ENCODE data around the gene AIP. TPM values are rescaled to one million over a fixed set of nuclear protein-coding genes. Genes with fewer than 3 reads are reported as not detected.

AIP gene
- total and polyA plus RNA-seq, 2 donors (not counting 3 experiments of a cell fraction or from before 2014, with no cell fraction given), result 46.3 to 114 TPM

DNA sequence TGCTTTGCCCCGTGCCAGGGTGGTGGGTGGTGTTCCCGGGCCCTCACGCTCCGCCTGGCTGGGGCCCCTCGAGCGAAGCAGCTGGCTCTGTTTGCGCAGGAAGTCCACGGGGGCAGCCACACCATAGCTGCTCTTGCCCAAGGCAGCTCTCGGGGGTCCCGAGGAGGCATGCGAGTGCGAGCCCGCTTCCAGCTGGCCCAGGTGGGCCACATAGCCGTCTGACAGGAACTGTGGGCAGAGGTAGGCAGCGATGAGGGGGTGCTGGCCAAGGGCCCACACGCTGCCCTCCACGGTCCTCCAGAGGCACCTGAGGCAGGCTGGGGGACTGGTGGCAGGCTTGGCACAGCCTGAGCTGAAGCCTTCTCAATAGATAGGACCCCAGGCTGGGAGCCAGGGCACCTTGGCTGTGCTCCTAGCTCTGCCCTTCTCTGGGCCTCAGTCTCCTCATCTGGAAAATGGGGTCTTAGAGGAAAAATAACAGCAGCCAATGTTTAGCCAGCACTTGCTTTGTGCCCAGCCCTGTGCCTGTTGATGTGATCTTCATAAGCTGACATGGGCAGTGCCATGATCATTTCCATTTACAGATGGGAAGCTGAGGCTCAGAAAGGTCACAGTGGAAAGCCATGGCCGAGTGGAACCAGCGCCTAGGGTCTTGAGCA, 9.4 kb downstream of the AIP start:
- intact Hi-C loops (cut with micrococcal nuclease), result no loop called here

More for the DNA sequence above, 9.4 kb downstream of the AIP start:
- H3K27me3 ChIP-seq (ENCODE audit: control insufficient read depth in 2 of 2, insufficient read depth in 2 of 2, low read length in 2 of 2), result no peaks in the 10 kb centered on the region
- dilution Hi-C loops (cut with MboI; ENCODE audit: extremely low pct_ligation_motif_present, low sequenced_read_pairs), result no loop called here
- ChIA-PET POLR2A (no interaction called here), CTCF (interaction anchor here (1.0 to 2.6 kb wide), 2 partner anchors 9 to 90 kb away, joined by 3 to 10 read pairs; partner anchors contain the start of genes AIP and PPP1CA)
- no peaks in the 10 kb centered on the region for H3K9me1 ChIP-seq (replicated peaks; ENCODE audit: control insufficient read depth, extremely low read depth, insufficient read depth, low read length)
- TF ChIP-seq, protein P1, sequence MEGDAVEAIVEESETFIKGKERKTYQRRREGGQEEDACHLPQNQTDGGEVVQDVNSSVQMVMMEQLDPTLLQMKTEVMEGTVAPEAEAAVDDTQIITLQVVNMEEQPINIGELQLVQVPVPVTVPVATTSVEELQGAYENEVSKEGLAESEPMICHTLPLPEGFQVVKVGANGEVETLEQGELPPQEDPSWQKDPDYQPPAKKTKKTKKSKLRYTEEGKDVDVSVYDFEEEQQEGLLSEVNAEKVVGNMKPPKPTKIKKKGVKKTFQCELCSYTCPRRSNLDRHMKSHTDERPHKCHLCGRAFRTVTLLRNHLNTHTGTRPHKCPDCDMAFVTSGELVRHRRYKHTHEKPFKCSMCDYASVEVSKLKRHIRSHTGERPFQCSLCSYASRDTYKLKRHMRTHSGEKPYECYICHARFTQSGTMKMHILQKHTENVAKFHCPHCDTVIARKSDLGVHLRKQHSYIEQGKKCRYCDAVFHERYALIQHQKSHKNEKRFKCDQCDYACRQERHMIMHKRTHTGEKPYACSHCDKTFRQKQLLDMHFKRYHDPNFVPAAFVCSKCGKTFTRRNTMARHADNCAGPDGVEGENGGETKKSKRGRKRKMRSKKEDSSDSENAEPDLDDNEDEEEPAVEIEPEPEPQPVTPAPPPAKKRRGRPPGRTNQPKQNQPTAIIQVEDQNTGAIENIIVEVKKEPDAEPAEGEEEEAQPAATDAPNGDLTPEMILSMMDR (IDR thresholded peaks at IDR 0.05; ENCODE audit: extremely low read depth in 1 of 2, insufficient read depth in 1 of 2, low read depth in 1 of 2, low read length in 2 of 2), result no peak
- TF ChIP-seq MYC (IDR thresholded peaks at IDR 0.05; ENCODE audit: low read depth, low read length) (no peak), FOS (IDR thresholded peaks at IDR 0.05; ENCODE audit: borderline replicate concordance, insufficient read depth, low read length) (no peak), POLR2A (IDR thresholded peaks at IDR 0.05; ENCODE audit: low read depth, low read length) (no peak), EZH2 (IDR thresholded peaks at IDR 0.05; ENCODE audit: borderline replicate concordance, low read depth, low read length, severe bottlenecking) (no peak), JUN (IDR thresholded peaks at IDR 0.05; ENCODE audit: borderline replicate concordance, insufficient read depth, insufficient read length, low read depth) (no peak), POLR2AphosphoS5 (IDR thresholded peaks at IDR 0.05; ENCODE audit: insufficient read depth, low read depth, low read length) (no peak), MAX (IDR thresholded peaks at IDR 0.05; ENCODE audit: insufficient read depth, insufficient read length) (no peak), GATA2 (IDR thresholded peaks at IDR 0.05; ENCODE audit: insufficient read depth, insufficient read length, low read depth, low read length) (no peak)
- no peak overlapping the region for H2AFZ ChIP-seq (ENCODE audit: low read depth, low read length)
- no peaks in the 10 kb centered on the region for H3K4me1 ChIP-seq (ENCODE audit: control insufficient read depth, extremely low read depth, insufficient read depth, low read length)
- H3K9ac ChIP-seq (replicated peaks; ENCODE audit: extremely low read depth, insufficient read depth, low read length), result no peak overlapping the region
- no peak for FAIRE-seq
- H4K20me1 ChIP-seq (replicated peaks; ENCODE audit: control insufficient read depth, extremely low read depth, insufficient read depth, low read length), result no peaks in the 10 kb centered on the region
- no peak overlapping the region for H3K4me3 ChIP-seq (replicated peaks in 1 of 3; ENCODE audit: insufficient read depth in 1 of 3, low read depth in 1 of 3, low read length in 3 of 3)
- H3K79me2 ChIP-seq (ENCODE audit: control insufficient read depth, insufficient read depth, low read length), result no peaks in the 10 kb centered on the region
- no peak overlapping the region for H3K4me2 ChIP-seq (ENCODE audit: insufficient read depth, low read length)
- peaks cover 0 to 9% of the 10 kb centered on the region in 2 experiments for H3K36me3 ChIP-seq (ENCODE audit: control insufficient read depth in 2 of 2, extremely low read depth in 1 of 2, insufficient read depth in 2 of 2, low read length in 2 of 2)
- no peaks in the 10 kb centered on the region for H3K9me3 ChIP-seq (replicated peaks; ENCODE audit: control insufficient read depth, insufficient read depth, low read length)
- H3K27ac ChIP-seq (ENCODE audit: insufficient read depth, low read depth, low read length), result no peak overlapping the region
- no TSS peak for BruUV-seq (replicated peaks)
- DNase-seq (ENCODE audit: low read depth, low spot score), result no peak

All from endothelial cell of umbilical vein (primary cell).